Body of pancreas (tissue), 4 donors: ENCODE results near the gene ADAMTS2.

ENCODE experiments used
- CTCF ChIP-seq, 7 experiments: fragments of 450-650 bp in 4 of 7; fragments of 200-600 bp in 3 of 7; sonication (generic) in 3 of 7; IDR thresholded peaks; one replicate each; pipeline ENCODE4 v1.5.1; 2016 to 2019; ENCODE audit warnings: antibody characterized with exemption in 7 of 7
- POLR2A ChIP-seq, 3 donors: fragments of 450-650 bp; IDR thresholded peaks; one replicate each; pipeline ENCODE4 v1.6.1; 2016; ENCODE audit warnings: antibody characterized with exemption in 3 of 3, mild to moderate bottlenecking in 2 of 3

GRCh38 chr5:179186801-179187200, 158.5 kb downstream of the ADAMTS2 start:
- no peak for TF ChIP-seq CTCF (IDR thresholded peaks at IDR 0.05)
- no peak for TF ChIP-seq POLR2A (IDR thresholded peaks at IDR 0.05)
